ENCODE results near the gene SLC2A4RG. TPM values are rescaled to one million over a fixed set of nuclear protein-coding genes. Genes with fewer than 3 reads are reported as not detected.

SLC2A4RG gene
- total and polyA plus RNA-seq, 2 of the 13 experiments (the other 11 are each of a cell fraction or from before 2014, with no cell fraction given), result 91.4 to 95.9 TPM

- TF ChIP-seq FOXP4 (CRISPR knock-in tag; IDR thresholded peaks at IDR 0.05), result 0 out of 2 replicates have a peak, but pooled peaks have one; percentile 11
These were observed 4.6 kb downstream of the SLC2A4RG start (continued) for GRCh38 chr20:63744158-63744557.

- Histone ChIP-seq H3K9me3 (ENCODE audit: low read length) (no peaks in the 10 kb centered on the region), H3K79me2 (ENCODE audit: insufficient read depth, low read length) (peaks cover 11% of the 10 kb centered on the region), H2AFZ (ENCODE audit: low read length) (no peak overlapping the region), H3K36me3 (replicated peaks in 1 of 2; ENCODE audit: control insufficient read depth in 1 of 2, insufficient read depth in 2 of 2, low read length in 2 of 2) (peaks cover 17 to 27% of the 10 kb centered on the region in 2 experiments), H3K27me3 (ENCODE audit: control insufficient read depth in 1 of 2, insufficient read depth in 2 of 2, low read length in 2 of 2) (no peaks in the 10 kb centered on the region), H4K20me1 (ENCODE audit: insufficient read depth, low read length) (no peaks in the 10 kb centered on the region), H3K4me1 (ENCODE audit: insufficient read depth, low read length) (peaks cover 76% of the 10 kb centered on the region), H3K9ac (ENCODE audit: insufficient read depth, low read depth, low read length) (peak overlapping the region; percentile 43), H3K27ac (ENCODE audit: extremely low read length, insufficient read depth, low read length) (peak overlapping the region; percentile 49), H3K4me2 (ENCODE audit: low read depth, low read length) (peak overlapping the region; percentile 77), H3K4me3 (replicated peaks in 1 of 3; ENCODE audit: insufficient read depth in 1 of 3, low read depth in 2 of 3, low read length in 3 of 3) (peak overlapping the region; percentile 3 to 55 (median 29); a peak in 3 of 6 replicates)
- DNase-seq (ENCODE audit: low spot score) (peak; percentile 53), FAIRE-seq (peak; percentile 21), ATAC-seq (peak; percentile 1)
- BruUV-seq (replicated peaks), result no TSS peak
- 26% methylated on average over 22 of the region's 25 CpGs for WGBS (ENCODE audit: low lambda C conversion rate)
- ChIA-PET CTCF (ENCODE audit: low intra/inter-chr PET ratio, low total read pairs) (interaction anchor here (0.6 kb wide), 1 partner anchor 32 kb away, joined by 3 read pairs; no protein-coding TSS in a partner anchor), POLR2A (interaction anchor here (0.9 to 2.7 kb wide), 9 partner anchors 11 to 212 kb away, joined by 3 to 9 read pairs (median 5); partner anchors contain the start of genes ARFRP1, STMN3, TPD52L2 and UCKL1)
- intact Hi-C loops (cut with micrococcal nuclease; ENCODE audit: unreplicated experiment), result loop anchor here (10.0 kb wide), 1 partner anchor 120 kb away; the partner anchor contains the start of genes ABHD16B and TPD52L2
- in situ Hi-C loops (cut with HindIII; ENCODE audit: extremely low pct_ligation_motif_present, low pct_unique_long_range_greater_than_20kb), result loop anchor here (5.0 kb wide), 1 partner anchor 37 kb away; the partner anchor contains the start of genes ARFRP1 and ZGPAT
- TF ChIP-seq ZC3H13 (CRISPR knock-in tag; IDR thresholded peaks at IDR 0.05), result peak; percentile 93
- peak; percentile 9; the same call in 1 of the 2 replicates for TF ChIP-seq ZNF547 (CRISPR knock-in tag; IDR thresholded peaks at IDR 0.05)
- 0 out of 2 replicates have a peak, but pooled peaks have one; percentile 43 for TF ChIP-seq ZKSCAN5 (CRISPR knock-in tag; IDR thresholded peaks at IDR 0.05)
- TF ChIP-seq NR2F2 (IDR thresholded peaks at IDR 0.05; ENCODE audit: borderline replicate concordance, low read depth), result 0 out of 2 replicates have a peak, but pooled peaks have one; percentile 3
- TF ChIP-seq SPEN (CRISPR knock-in tag; IDR thresholded peaks at IDR 0.05; ENCODE audit: low read depth), result 0 out of 2 replicates have a peak, but pooled peaks have one; percentile 14
- peak; percentile 46 for TF ChIP-seq ZFX (CRISPR knock-in tag; IDR thresholded peaks at IDR 0.05; ENCODE audit: low read depth)
- TF ChIP-seq ZNF432 (CRISPR knock-in tag; IDR thresholded peaks at IDR 0.05; ENCODE audit: borderline replicate concordance), result no peak
- 0 out of 2 replicates have a peak, but pooled peaks have one; percentile 7 for TF ChIP-seq ZNF264 (CRISPR knock-in tag; IDR thresholded peaks at IDR 0.05)
- no peak for TF ChIP-seq PLRG1 (conservative IDR thresholded peaks at IDR 0.05)
- 0 out of 2 replicates have a peak, but pooled peaks have one; percentile 48 for TF ChIP-seq MEIS1 (CRISPR knock-in tag; IDR thresholded peaks at IDR 0.05; ENCODE audit: borderline replicate concordance)
- 0 out of 2 replicates have a peak, but pooled peaks have one; percentile 23 for TF ChIP-seq SNAPC4 (CRISPR knock-in tag; IDR thresholded peaks at IDR 0.05)
- 0 out of 2 replicates have a peak, but pooled peaks have one; percentile 43 for TF ChIP-seq DR1 (CRISPR knock-in tag; IDR thresholded peaks at IDR 0.05)
- TF ChIP-seq ZSCAN30 (CRISPR knock-in tag; IDR thresholded peaks at IDR 0.05), result no peak
These were observed 5.2 kb downstream of the SLC2A4RG start for GRCh38 chr20:63744574-63745423.

Measured in HepG2 (cell line).